NB4 (cell line): ENCODE measurements around the gene IGFBP3.

Source experiments
- DNase-seq: peaks from one replicate; pipeline ENCODE4 v3.0.0; 2010; ENCODE audit warnings: low read depth
- H3K4me3 ChIP-seq: one replicate; pipeline ENCODE4 v1.5.1; 2011; ENCODE audit warnings: mild to moderate bottlenecking, low read depth, low read length, moderate library complexity
- CTCF ChIP-seq: IDR thresholded peaks from one replicate; pipeline ENCODE4 v1.5.1; 2012; ENCODE audit warnings: low read depth, low read length
- MAX ChIP-seq: IDR thresholded peaks from 2 replicates; pipeline ENCODE4 v1.6.1; 2011; ENCODE audit warnings: low read depth, low read length
- MYC ChIP-seq: IDR thresholded peaks from 2 replicates; pipeline ENCODE4 v1.6.1; 2011; ENCODE audit warnings: low read depth, low read length
- POLR2A ChIP-seq: IDR thresholded peaks from 2 replicates; pipeline ENCODE4 v1.6.1; 2011; ENCODE audit warnings: mild to moderate bottlenecking; ENCODE audit not compliant: insufficient read length; ENCODE audit errors: extremely low read depth

IGFBP3 gene

GRCh38 chr7:45911311-45911710 lies 9.8 kb downstream of the IGFBP3 start:
- no peak overlapping the region for H3K4me3 ChIP-seq
- TF ChIP-seq POLR2A (no peak), CTCF (no peak), MAX (no peak), MYC (no peak)
- no peak for DNase-seq

GRCh38 chr7:45910855-45911254 lies 10.2 kb downstream of the IGFBP3 start:
- TF ChIP-seq MYC (no peak), MAX (no peak), POLR2A (no peak), CTCF (no peak)
- no peak for DNase-seq
- no peak overlapping the region for H3K4me3 ChIP-seq

- H3K4me3 ChIP-seq: no peak overlapping the region
- no peak for TF ChIP-seq MAX
- no peak for TF ChIP-seq MYC
- no peak for TF ChIP-seq CTCF
- no peak for TF ChIP-seq POLR2A
- DNase-seq: no peak
Observed at GRCh38 chr7:45909561-45909960, 11.5 kb downstream of the IGFBP3 start.

- DNase-seq: no peak
- TF ChIP-seq POLR2A: no peak
- TF ChIP-seq MAX: no peak
- no peak for TF ChIP-seq CTCF
- no peak for TF ChIP-seq MYC
- H3K4me3 ChIP-seq: no peak overlapping the region
Observed at GRCh38 chr7:45902820-45903219, 18.3 kb downstream of the IGFBP3 start.

GRCh38 chr7:45901566-45901965 lies 19.5 kb downstream of the IGFBP3 start:
- H3K4me3 ChIP-seq: no peak overlapping the region
- TF ChIP-seq POLR2A (no peak), MAX (no peak), MYC (no peak), CTCF (no peak)
- DNase-seq: no peak

- no peak overlapping the region for H3K4me3 ChIP-seq
- DNase-seq: no peak
- TF ChIP-seq MAX: no peak
- no peak for TF ChIP-seq CTCF
- no peak for TF ChIP-seq MYC
- no peak for TF ChIP-seq POLR2A
Observed at GRCh38 chr7:45898222-45898621, 22.9 kb downstream of the IGFBP3 start.
